Neural cell (in vitro differentiated cells): Measurements from ENCODE around the gene APP. TPM values are rescaled to one million over a fixed set of nuclear protein-coding genes. Genes with fewer than 3 reads are reported as not detected.

ENCODE experiments used
- H2AFZ ChIP-seq: fragments of 200-600, 300-800 bp; sonication (generic), shearing (Covaris generic); 2 replicates; pipeline ENCODE4 v1.6.0; 2014; ENCODE audit warnings: low read depth, mild to moderate bottlenecking, antibody characterized with exemption, low read length, moderate library complexity
- H3F3A ChIP-seq: fragments of 200-600 bp; shearing (Covaris generic); 2 replicates; pipeline ENCODE4 v1.6.1; 2016; ENCODE audit warnings: mild to moderate bottlenecking, moderate library complexity, mixed read lengths, antibody characterized with exemption, low read length; ENCODE audit not compliant: insufficient read depth, poor library complexity, severe bottlenecking
- H3K27ac ChIP-seq: fragments of 200-600, 300-800 bp; sonication (generic), shearing (Covaris generic); 2 replicates; pipeline ENCODE4 v1.5.1; 2014; ENCODE audit warnings: mild to moderate bottlenecking, low read length, moderate library complexity
- H3K27me3 ChIP-seq: fragments of 300-800, 200-600 bp; sonication (generic), shearing (Covaris generic); 2 replicates; pipeline ENCODE4 v1.6.0; 2014; ENCODE audit warnings: mild to moderate bottlenecking, low read depth, low read length, moderate library complexity; ENCODE audit not compliant: insufficient read depth
- H3K36me3 ChIP-seq: fragments of 300-800, 200-600 bp; sonication (generic), shearing (Covaris generic); 2 replicates; pipeline ENCODE4 v1.5.1; 2014; ENCODE audit warnings: mild to moderate bottlenecking, antibody characterized with exemption, low read length, moderate library complexity; ENCODE audit not compliant: insufficient read depth
- H3K4me2 ChIP-seq: fragments of 300-800, 200-600 bp; sonication (generic), shearing (Covaris generic); 2 replicates; pipeline ENCODE4 v1.6.0; 2014; ENCODE audit warnings: mild to moderate bottlenecking, low read length
- H3K4me3 ChIP-seq: fragments of 300-800, 200-600 bp; sonication (generic), shearing (Covaris generic); 2 replicates; pipeline ENCODE4 v1.5.1; 2014; ENCODE audit warnings: mild to moderate bottlenecking, low read length, moderate library complexity
- H3K79me2 ChIP-seq: fragments of 200-600 bp; shearing (Covaris generic); replicated peaks from 2 replicates; pipeline ENCODE4 v1.6.0; 2014; ENCODE audit warnings: mild to moderate bottlenecking, low read length, moderate library complexity; ENCODE audit not compliant: insufficient read depth
- H3K9ac ChIP-seq: fragments of 300-800, 200-600 bp; sonication (generic), shearing (Covaris generic); 2 replicates; pipeline ENCODE4 v1.6.1; 2016; ENCODE audit warnings: mild to moderate bottlenecking, low read length, mixed read lengths
- H3K9me2 ChIP-seq: fragments of 200-600 bp; shearing (Covaris generic); 2 replicates; pipeline ENCODE4 v1.6.1; 2016; ENCODE audit warnings: mild to moderate bottlenecking, low read length, mixed read lengths; ENCODE audit not compliant: insufficient read depth
- H3K9me3 ChIP-seq: fragments of 200-600, 300-800 bp; sonication (generic), shearing (Covaris generic); 2 replicates; pipeline ENCODE4 v1.6.1; 2016; ENCODE audit warnings: mild to moderate bottlenecking, mixed run types, low read length, moderate library complexity, mixed read lengths
- H4K20me1 ChIP-seq: fragments of 200-600 bp; shearing (Covaris generic); 2 replicates; pipeline ENCODE4 v1.6.1; 2016; ENCODE audit warnings: mild to moderate bottlenecking, mixed run types; ENCODE audit not compliant: insufficient read depth
- CTCF ChIP-seq: fragments of 450-650 bp; IDR thresholded peaks from 2 replicates; pipeline ENCODE4 v1.5.1; 2014; ENCODE audit warnings: antibody characterized with exemption, mild to moderate bottlenecking, moderate library complexity; ENCODE audit not compliant: poor library complexity, severe bottlenecking
- EP300 ChIP-seq: fragments of 450-650 bp; conservative IDR thresholded peaks from 2 replicates; pipeline ENCODE4 v1.6.1; 2014; ENCODE audit warnings: antibody characterized with exemption, mild to moderate bottlenecking, moderate library complexity; ENCODE audit not compliant: poor library complexity, severe bottlenecking
- EZH2 ChIP-seq: fragments of 200-600, 300-800 bp; shearing (Covaris generic), sonication (generic); IDR thresholded peaks from 2 replicates; pipeline ENCODE4 v1.6.1; 2014; ENCODE audit warnings: antibody characterized with exemption, low read length, borderline replicate concordance, mild to moderate bottlenecking; ENCODE audit not compliant: insufficient read depth, poor library complexity, severe bottlenecking
- MXI1 ChIP-seq: fragments of 450-650 bp; conservative IDR thresholded peaks from 2 replicates; pipeline ENCODE4 v1.6.1; 2014; ENCODE audit warnings: antibody characterized with exemption, mild to moderate bottlenecking; ENCODE audit not compliant: poor library complexity, severe bottlenecking
- POLR2AphosphoS5 ChIP-seq: IDR thresholded peaks from 2 replicates; pipeline ENCODE4 v1.6.1; 2012
- RAD21 ChIP-seq: fragments of 450-650 bp; conservative IDR thresholded peaks from 2 replicates; pipeline ENCODE4 v1.6.1; 2014; ENCODE audit warnings: antibody characterized with exemption, mild to moderate bottlenecking, moderate library complexity
- REST ChIP-seq: IDR thresholded peaks from 2 replicates; pipeline ENCODE4 v1.6.1; 2012; ENCODE audit warnings: borderline replicate concordance
- SMC3 ChIP-seq: fragments of 450-650 bp; conservative IDR thresholded peaks from 2 replicates; pipeline ENCODE4 v1.6.1; 2014; ENCODE audit warnings: antibody characterized with exemption, mild to moderate bottlenecking, moderate library complexity; ENCODE audit not compliant: poor library complexity
- polyA plus RNA-seq: library from polyadenylated mRNA; depleted of rRNA; stranded (reverse); fragments of >200 nt; gene quantifications from 2 replicates; pipeline ENCODE4 v1.2.3, GENCODE V29; 2014

The APP gene
- polyA plus RNA-seq, 1 donor from 2014 or later, result 470 TPM

GRCh38 chr21:25953659-25954058 is 216.9 kb downstream of the APP start (continued):
- no peak for TF ChIP-seq EP300

GRCh38 chr21:25953196-25953595 is 217.4 kb downstream of the APP start:
- no peaks in the 10 kb centered on the region for H3K9me3 ChIP-seq
- H2AFZ ChIP-seq, result no peak overlapping the region
- no peak overlapping the region for H3K4me3 ChIP-seq
- no peaks in the 10 kb centered on the region for H3K79me2 ChIP-seq
- H3K27me3 ChIP-seq, result no peaks in the 10 kb centered on the region
- no peaks in the 10 kb centered on the region for H3K9me2 ChIP-seq
- H3F3A ChIP-seq, result no peaks in the 10 kb centered on the region
- no peak overlapping the region for H3K4me2 ChIP-seq
- TF ChIP-seq EP300, result no peak
- no peak for TF ChIP-seq POLR2AphosphoS5
- no peak for TF ChIP-seq SMC3
- H3K9ac ChIP-seq, result no peak overlapping the region
- no peak overlapping the region for H3K27ac ChIP-seq
- H4K20me1 ChIP-seq, result no peaks in the 10 kb centered on the region
- peaks cover 5% of the 10 kb centered on the region for H3K36me3 ChIP-seq

- H4K20me1 ChIP-seq, result no peaks in the 10 kb centered on the region
- no peaks in the 10 kb centered on the region for H3F3A ChIP-seq
- no peak overlapping the region for H3K9ac ChIP-seq
- TF ChIP-seq CTCF, result no peak
- H3K27ac ChIP-seq, result no peak overlapping the region
- no peaks in the 10 kb centered on the region for H3K79me2 ChIP-seq
- no peaks in the 10 kb centered on the region for H3K9me3 ChIP-seq
- no peak overlapping the region for H3K4me2 ChIP-seq
- H3K27me3 ChIP-seq, result no peaks in the 10 kb centered on the region
- no peak overlapping the region for H3K4me3 ChIP-seq
- H3K36me3 ChIP-seq, result peaks cover 5% of the 10 kb centered on the region
- H2AFZ ChIP-seq, result no peak overlapping the region
- no peaks in the 10 kb centered on the region for H3K9me2 ChIP-seq
Observed at GRCh38 chr21:25952306-25952705, 218.3 kb downstream of the APP start.

GRCh38 chr21:25949701-25950100 is 220.9 kb downstream of the APP start:
- no peak overlapping the region for H3K4me2 ChIP-seq
- TF ChIP-seq REST (no peak), EZH2 (no peak), POLR2AphosphoS5 (no peak), MXI1 (no peak), RAD21 (no peak), EP300 (no peak)
- no peaks in the 10 kb centered on the region for H3K9me2 ChIP-seq
- H3K9ac ChIP-seq, result no peak overlapping the region
- H2AFZ ChIP-seq, result no peak overlapping the region
- no peaks in the 10 kb centered on the region for H3F3A ChIP-seq
- H4K20me1 ChIP-seq, result no peaks in the 10 kb centered on the region
- no peak overlapping the region for H3K4me3 ChIP-seq
- H3K27ac ChIP-seq, result no peak overlapping the region
- H3K9me3 ChIP-seq, result no peaks in the 10 kb centered on the region
- H3K27me3 ChIP-seq, result no peaks in the 10 kb centered on the region
- no peaks in the 10 kb centered on the region for H3K79me2 ChIP-seq
- peaks cover 13% of the 10 kb centered on the region for H3K36me3 ChIP-seq
